Adrenal gland (tissue), 12 donors: ENCODE data around the gene CHST3. TPM values are rescaled to one million over a fixed set of nuclear protein-coding genes. Genes with fewer than 3 reads are reported as not detected.
A peak's percentile ranks its signal among the peaks of the same experiment; 100 is the strongest.

Experiments used
- DNase-seq, 7 donors: peaks; one replicate each; pipeline ENCODE4 v3.0.0-alpha.2; 2019 to 2020
- H3K27ac ChIP-seq, 5 donors: fragments of 200-600 bp; sonication (generic) in 4 of 5; 1 replicate in 3 of 5; 2 replicates in 2 of 5; pipeline versions ENCODE4 v1.5.1 to v1.8.0; 2016 to 2020; ENCODE audit warnings: mild to moderate bottlenecking in 1 of 5
- H3K27me3 ChIP-seq: fragments of 200-600 bp; 2 replicates; pipeline ENCODE4 v1.8.0; 2021
- H3K36me3 ChIP-seq, 2 donors: fragments of 200-600 bp; replicated peaks in 1 of 2; 1 replicate in 1 of 2; 2 replicates in 1 of 2; pipeline versions ENCODE4 v1.5.1 to v1.8.0; 2018 to 2022
- H3K4me1 ChIP-seq, 2 donors: fragments of 200-600 bp; replicated peaks in 1 of 2; 1 replicate in 1 of 2; 2 replicates in 1 of 2; pipeline versions ENCODE4 v1.5.1 to v1.8.0; 2018 to 2021
- H3K4me3 ChIP-seq, 4 donors: fragments of 200-600 bp; sonication (generic) in 3 of 4; one replicate each; pipeline ENCODE4 v1.5.1; 2016 to 2018
- H3K9me3 ChIP-seq, 3 donors: fragments of 200-600 bp; sonication (generic) in 1 of 3; replicated peaks in 1 of 3; 1 replicate in 2 of 3; 2 replicates in 1 of 3; pipeline versions ENCODE4 v1.5.1 to v1.8.0; 2016 to 2021
- CTCF ChIP-seq, 6 experiments: fragments of 450-650 bp in 4 of 6; fragments of 200-600 bp in 2 of 6; sonication (generic) in 1 of 6; IDR thresholded peaks; 1 replicate in 5 of 6; 2 replicates in 1 of 6; pipeline versions ENCODE4 v1.5.1 to v1.8.0; 2016 to 2021; ENCODE audit warnings: antibody characterized with exemption in 6 of 6, mild to moderate bottlenecking in 2 of 6, moderate library complexity in 1 of 6
- POLR2A ChIP-seq, 2 donors: fragments of 450-650 bp; IDR thresholded peaks; one replicate each; pipeline ENCODE4 v1.6.1; 2017; ENCODE audit warnings: antibody characterized with exemption in 2 of 2, mild to moderate bottlenecking in 2 of 2, moderate library complexity in 1 of 2
- WGBS, 4 donors: extraction: QIAGEN DNeasy Blood & Tissue Kit in 2 of 4; methylation state at CpG; one replicate each; pipeline versions ENCODE4 v1.1.5 to v1.1.7; 2013 to 2017; 5-methylcytosine and 5-hydroxymethylcytosine counted together
- intact Hi-C, 2 donors: fragments of 100-400 bp; cut with DNase I; formaldehyde crosslinking; loops; one replicate each; pipeline versions ENCODE4 v1.14.1 to v1.15.0; 2022 to 2023
- polyA plus RNA-seq, 3 donors: library from polyadenylated mRNA; stranded (reverse); fragments of 200-250 nt in 2 of 3; fragments of 350-450 nt in 1 of 3; fragmentation: Illumina TruSeq in 1 of 3; extraction: RNeasy Lipid Tissue Mini Kit (QIAGEN cat#74804) in 1 of 3; gene quantifications; one replicate each; pipeline ENCODE4 v1.2.3, GENCODE V29; 2013 to 2014
- total RNA-seq, 9 donors: library from RNA; depleted of rRNA in 4 of 9; stranded (reverse); fragments of >200 nt in 4 of 9; fragments of 120-200 nt in 1 of 9; fragmentation: NEBNext Ultra II Directional in 1 of 9; extraction: Animal tissue kit (Norgen Biotek cat#: 25700) in 1 of 9; gene quantifications; one replicate each; pipeline versions ENCODE4 v1.1.0 to v1.2.4, GENCODE V29; 2013 to 2023
- donor health status: healthy with polysubstance abuse.
- donor health status: Bipolar disorder and iron deficiency.
- donor health status: DM: yes; HTN: yes; CAD: no.
- donor health status: DM: no; HTN: no; CAD: no.
- donor health status: DM: no; HTN: no; CAD: no.
- donor health status: DM: yes; HTN: yes; CAD: no.

The CHST3 gene
- total and polyA plus RNA-seq, 12 donors = 3.9 to 49.7 (median 32.6) TPM

- H3K9me3 ChIP-seq = no peaks in the 10 kb centered on the region
- H3K4me3 ChIP-seq = no peak overlapping the region
- no peaks in the 10 kb centered on the region for H3K36me3 ChIP-seq
- no peaks in the 10 kb centered on the region for H3K27me3 ChIP-seq
- H3K4me1 ChIP-seq = peaks cover 6 to 34% of the 10 kb centered on the region in 2 donors
- peak overlapping the region in 2 of 5 donors; percentile 92 for H3K27ac ChIP-seq
- DNase-seq = no peak
- WGBS, 4 donors = 79 to 86% (median 82%) methylated on average over 6 of the region's 6 CpGs
- intact Hi-C loops = loop anchor here in 1 of 2 donors (5.0 kb wide), 1 partner anchor 79 kb away; no protein-coding TSS in a partner anchor
- TF ChIP-seq POLR2A (IDR thresholded peaks at IDR 0.05) (no peak), CTCF (IDR thresholded peaks at IDR 0.05) (no peak)
Measured at GRCh38 chr10:71962901-71963300, 1.3 kb upstream of the CHST3 start.

- 44 to 58% (median 47%) methylated on average over 17 to 42 of the region's 42 CpGs for WGBS, 4 donors
- intact Hi-C loops = loop anchor here in 1 of 2 donors (5.0 kb wide), 1 partner anchor 79 kb away; no protein-coding TSS in a partner anchor
Measured at GRCh38 chr10:71963351-71964097, 671 bp upstream of the CHST3 start.

GRCh38 chr10:71964743-71965515 is 734 bp downstream of the CHST3 start:
- Histone ChIP-seq H3K27me3 (no peaks in the 10 kb centered on the region), H3K36me3 (no peaks in the 10 kb centered on the region), H3K9me3 (no peaks in the 10 kb centered on the region), H3K4me1 (peaks cover 6 to 54% of the 10 kb centered on the region in 2 donors), H3K4me3 (peak overlapping the region in 3 of 4 donors; percentile 23 to 94 (median 24)), H3K27ac (peak overlapping the region; percentile 49 to 92 (median 87))
- peak; percentile 71 to 90 (median 85) for DNase-seq
- intact Hi-C loops = loop anchor here in 1 of 2 donors (5.0 kb wide), 1 partner anchor 77 kb away; no protein-coding TSS in a partner anchor
- TF ChIP-seq POLR2A (IDR thresholded peaks at IDR 0.05) = peak; percentile 22 to 77
- no peak for TF ChIP-seq CTCF (IDR thresholded peaks at IDR 0.05)
- WGBS, 4 donors = 0 to 2% (median 1%) methylated on average over 3 to 48 of the region's 48 CpGs

More at GRCh38 chr10:71963351-71964097, 671 bp upstream of the CHST3 start:
- H3K27ac ChIP-seq = peak overlapping the region; percentile 49 to 92 (median 87)
- peaks cover 6 to 40% of the 10 kb centered on the region in 2 donors for H3K4me1 ChIP-seq
- peak overlapping the region in 2 of 4 donors; percentile 24 to 94 for H3K4me3 ChIP-seq
- DNase-seq = no peak
- no peaks in the 10 kb centered on the region for H3K9me3 ChIP-seq
- no peaks in the 10 kb centered on the region for H3K36me3 ChIP-seq
- H3K27me3 ChIP-seq = no peaks in the 10 kb centered on the region
- TF ChIP-seq POLR2A (IDR thresholded peaks at IDR 0.05) (no peak), CTCF (IDR thresholded peaks at IDR 0.05) (no peak)

- Histone ChIP-seq H3K4me1 (peaks cover 7 to 60% of the 10 kb centered on the region in 2 donors), H3K9me3 (no peaks in the 10 kb centered on the region), H3K4me3 (peak overlapping the region in 3 of 4 donors; percentile 23 to 94 (median 24)), H3K27ac (peak overlapping the region; percentile 49 to 92 (median 87)), H3K36me3 (no peaks in the 10 kb centered on the region), H3K27me3 (no peaks in the 10 kb centered on the region)
- intact Hi-C loops = no loop called here
- TF ChIP-seq POLR2A (IDR thresholded peaks at IDR 0.05) (no peak), CTCF (IDR thresholded peaks at IDR 0.05) (no peak)
- WGBS, 4 donors = 19 to 26% (median 21%) methylated on average over 3 to 4 of the region's 4 CpGs; no CpG with 5 or more reads in 1 of the 4 donors
- DNase-seq = peak in 2 of 7 donors; percentile 30 to 55
Measured at GRCh38 chr10:71965623-71966022, 1.4 kb downstream of the CHST3 start.
